HG03097 (cell line): ENCODE data around the gene PDK4.
"Not testable (repeated sequence)": the region's sequence is repeated elsewhere in the genome, so short reads cannot be mapped to it uniquely, and the experiment has no call there.

Source experiments
- ATAC-seq: cut with Tn5 transposase; IDR thresholded peaks from one replicate; pipeline ENCODE4 v1.9.1; 2021; ENCODE audit not compliant: unreplicated experiment, low FRiP score

Gene PDK4

DNA sequence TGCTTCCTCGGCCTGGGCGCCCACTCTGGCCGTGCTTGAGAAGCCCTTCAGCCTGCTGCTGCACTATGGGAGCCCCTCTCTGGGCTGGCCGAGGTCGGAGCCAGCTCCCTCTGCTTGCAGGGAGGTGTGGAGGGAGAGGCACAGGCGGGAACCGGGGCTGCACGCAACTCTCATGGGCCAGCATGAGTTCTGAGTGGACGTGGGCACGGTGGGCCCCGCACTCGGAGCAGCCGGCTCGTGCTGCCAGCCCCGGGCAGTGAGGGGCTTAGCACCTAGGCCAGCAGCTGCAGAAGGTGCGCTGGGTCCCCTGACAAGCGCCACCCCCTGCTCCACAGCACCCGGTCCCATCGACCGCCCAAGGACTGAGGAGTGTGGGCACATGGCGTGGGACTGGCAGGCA, 9.0 kb upstream of the PDK4 start:
- ATAC-seq: no peak

DNA sequence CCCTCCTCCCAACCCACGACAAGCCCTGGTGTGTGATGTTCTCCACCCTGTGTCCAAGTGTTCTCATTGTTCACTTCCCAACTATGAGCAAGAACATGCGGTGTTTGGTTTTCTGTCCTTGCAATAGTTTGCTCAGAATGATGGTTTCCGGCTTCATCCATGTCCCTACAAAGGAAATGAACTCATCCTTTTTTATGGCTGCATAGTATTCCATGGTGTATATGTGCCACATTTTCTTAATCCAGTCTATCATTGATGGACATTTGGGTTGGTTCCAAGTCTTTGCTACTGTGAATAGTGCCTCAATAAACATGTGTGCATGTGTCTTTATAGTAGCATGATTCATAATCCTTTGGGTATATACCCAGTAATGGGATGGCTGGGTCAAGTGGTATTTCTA, 8.5 kb upstream of the PDK4 start:
- not testable (repeated sequence) for ATAC-seq

DNA sequence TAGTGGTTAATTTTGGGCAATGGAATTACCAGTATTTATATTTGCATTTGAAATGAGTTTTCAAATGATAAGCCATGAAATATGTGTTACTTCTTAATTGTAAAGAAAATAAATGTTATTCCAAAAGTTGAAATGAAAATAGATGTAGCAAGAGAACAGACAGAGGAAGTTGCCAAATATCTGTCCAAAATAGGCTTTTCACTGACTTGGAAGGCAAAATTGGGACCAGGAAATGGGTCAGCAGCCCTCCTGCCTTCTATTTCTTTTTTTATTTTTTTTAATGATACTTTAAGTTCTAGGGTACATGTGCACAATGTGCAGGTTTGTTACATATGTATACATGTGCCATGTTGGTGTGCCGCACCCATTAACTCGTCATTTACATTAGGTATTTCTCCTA, 8.1 kb upstream of the PDK4 start:
- not testable (repeated sequence) for ATAC-seq

DNA sequence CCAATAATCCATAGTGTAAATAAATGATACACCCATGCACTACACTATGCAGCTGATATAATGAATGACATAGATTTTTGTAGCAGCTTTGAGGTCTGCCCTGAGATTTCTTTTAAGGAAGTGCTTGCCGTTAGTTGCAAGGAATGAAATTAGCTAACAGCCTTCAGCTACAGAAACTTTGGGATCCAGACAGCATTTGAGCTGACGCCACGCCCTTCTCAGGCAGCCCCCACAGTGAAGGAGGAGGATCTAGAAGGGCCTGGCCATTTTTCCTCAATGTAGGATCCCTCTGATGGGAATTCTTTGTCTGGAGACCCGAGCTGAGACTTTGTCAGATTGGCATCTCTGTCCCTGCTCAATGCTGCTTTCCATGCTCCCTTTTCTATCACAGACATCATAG, 6.1 kb upstream of the PDK4 start:
- ATAC-seq: no peak

DNA sequence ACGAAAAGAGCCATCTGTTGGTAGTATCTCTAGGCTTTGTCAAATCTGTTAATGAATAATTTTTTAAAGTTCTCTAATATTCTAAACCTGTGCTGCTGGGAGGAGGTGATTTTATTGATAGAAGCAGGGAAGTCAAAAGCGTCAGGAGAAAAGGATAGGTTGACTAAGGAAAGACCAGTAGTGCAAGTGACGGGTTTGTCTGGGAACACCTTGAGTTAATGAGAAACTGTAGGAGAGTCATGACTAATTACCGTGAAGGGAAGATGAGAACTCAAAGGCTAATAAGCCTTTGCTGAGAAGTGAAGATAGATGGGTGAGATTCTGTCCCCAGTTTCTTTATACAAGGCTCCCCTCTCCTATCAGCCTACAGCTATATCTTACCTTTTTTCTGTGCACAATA, 5.0 kb upstream of the PDK4 start:
- ATAC-seq: no peak

DNA sequence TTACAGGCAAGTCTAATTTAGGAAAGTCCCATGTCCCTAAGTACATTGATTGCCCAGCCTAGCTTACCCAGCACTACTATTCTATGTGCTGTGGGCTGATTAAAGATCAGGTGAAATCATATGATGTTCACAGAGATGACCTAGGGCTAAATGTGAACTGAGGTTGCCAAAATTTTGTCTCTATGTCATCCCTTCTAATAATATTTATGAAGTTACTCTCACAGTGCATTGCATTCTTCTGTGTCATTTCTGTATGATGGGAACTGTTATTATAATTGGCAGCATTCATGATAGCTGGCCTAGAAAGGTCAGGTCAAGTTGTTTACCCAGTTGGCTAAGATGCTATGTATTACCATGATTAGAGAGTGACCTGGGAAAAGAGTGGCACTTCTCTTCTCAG, 2.8 kb upstream of the PDK4 start:
- no peak for ATAC-seq

DNA sequence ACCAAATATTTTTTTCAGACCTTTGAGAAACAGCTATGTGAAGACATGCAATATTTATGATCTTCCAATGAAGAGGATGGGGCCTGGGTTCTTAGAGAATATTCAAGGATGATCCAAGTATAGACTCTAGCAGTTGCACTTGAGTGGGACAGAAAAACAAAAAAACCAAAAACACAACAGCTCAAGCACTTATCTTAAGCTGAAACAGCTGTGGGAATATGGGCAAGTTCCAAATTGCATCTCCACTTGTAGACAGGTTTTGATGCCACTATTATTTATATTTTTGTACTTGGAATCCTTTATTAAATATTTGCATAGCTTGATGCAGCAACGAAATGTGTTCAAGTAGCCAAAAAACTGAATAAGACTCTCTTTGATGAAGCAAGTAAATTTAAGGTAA, 2.2 kb upstream of the PDK4 start:
- no peak for ATAC-seq

DNA sequence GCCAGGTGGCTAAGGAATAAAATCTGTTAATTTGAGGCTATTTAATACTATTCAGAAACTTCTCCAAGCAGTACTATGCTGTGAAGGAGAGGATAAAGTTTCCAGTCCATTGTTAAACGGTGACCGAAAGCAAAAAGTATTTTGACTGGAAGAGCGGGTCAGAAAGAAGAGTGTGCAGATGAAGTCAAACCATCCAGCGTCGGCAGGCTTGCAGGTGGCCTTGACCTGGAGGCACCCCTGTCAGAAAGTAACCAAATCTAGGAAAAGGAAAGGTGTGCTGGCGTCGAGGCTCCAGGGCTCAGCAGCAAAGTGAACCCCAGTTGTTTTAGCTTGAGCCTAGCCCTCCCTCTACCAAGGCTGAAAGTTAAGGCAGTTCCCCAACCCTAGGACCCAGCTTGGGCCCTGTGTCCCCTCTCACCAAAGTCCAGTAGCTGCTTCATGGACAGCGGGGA, 544 bp downstream of the PDK4 start:
- no peak for ATAC-seq

DNA sequence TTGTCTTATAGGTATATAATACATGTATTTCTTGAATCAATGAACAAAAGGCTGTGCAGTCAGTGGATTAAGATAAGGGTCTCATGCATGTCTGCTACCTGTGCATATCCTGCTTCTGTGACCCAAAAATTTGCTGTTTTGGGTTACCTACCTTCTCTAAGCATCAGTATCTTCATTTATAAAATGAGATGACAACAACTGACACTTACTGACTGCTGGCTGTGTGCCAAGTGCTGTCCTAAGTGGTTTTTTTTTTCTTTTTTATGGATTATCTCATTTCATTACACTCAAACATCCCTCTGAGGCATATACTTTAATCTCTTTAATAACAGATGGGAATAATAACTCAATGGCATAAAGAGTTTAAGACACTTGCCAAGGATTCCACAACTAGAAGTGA, 2.1 kb downstream of the PDK4 start:
- no peak for ATAC-seq

DNA sequence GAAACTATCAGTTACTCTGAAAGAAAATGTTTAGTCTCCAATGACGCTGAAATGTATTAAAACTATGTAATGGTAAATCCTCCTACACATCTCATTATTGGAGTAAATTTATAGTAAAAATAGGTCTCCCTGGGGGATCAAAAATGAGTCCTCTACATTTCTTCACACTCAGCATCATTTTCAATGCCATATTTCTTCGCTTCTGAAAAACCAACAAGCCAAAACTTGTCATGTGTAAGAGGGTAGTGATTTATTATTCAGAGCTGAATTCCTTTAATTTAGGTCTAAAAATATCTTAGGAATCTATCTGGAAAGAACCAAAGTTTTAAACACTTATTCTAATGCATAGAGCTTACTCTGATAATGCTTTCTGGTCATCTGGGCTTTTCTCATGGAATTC, 3.0 kb downstream of the PDK4 start:
- ATAC-seq: no peak

DNA sequence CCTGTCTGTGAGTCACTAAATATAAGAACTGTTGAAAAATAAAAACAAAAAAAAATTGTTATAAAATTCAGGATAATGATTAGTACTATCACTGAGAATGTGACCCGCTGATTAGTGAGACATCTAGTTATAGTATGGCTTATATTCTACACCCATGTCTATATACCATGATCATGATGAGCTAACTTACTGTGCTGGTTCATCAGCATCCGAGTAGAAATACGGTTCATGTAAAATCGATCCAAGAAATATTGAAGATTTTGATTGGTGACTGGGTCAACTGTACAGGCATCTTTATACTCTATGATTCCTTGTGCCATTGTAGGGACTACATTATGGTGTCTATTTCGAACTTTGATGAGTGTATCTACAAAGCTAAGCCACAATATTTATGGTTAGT, 3.7 kb downstream of the PDK4 start:
- ATAC-seq: no peak

DNA sequence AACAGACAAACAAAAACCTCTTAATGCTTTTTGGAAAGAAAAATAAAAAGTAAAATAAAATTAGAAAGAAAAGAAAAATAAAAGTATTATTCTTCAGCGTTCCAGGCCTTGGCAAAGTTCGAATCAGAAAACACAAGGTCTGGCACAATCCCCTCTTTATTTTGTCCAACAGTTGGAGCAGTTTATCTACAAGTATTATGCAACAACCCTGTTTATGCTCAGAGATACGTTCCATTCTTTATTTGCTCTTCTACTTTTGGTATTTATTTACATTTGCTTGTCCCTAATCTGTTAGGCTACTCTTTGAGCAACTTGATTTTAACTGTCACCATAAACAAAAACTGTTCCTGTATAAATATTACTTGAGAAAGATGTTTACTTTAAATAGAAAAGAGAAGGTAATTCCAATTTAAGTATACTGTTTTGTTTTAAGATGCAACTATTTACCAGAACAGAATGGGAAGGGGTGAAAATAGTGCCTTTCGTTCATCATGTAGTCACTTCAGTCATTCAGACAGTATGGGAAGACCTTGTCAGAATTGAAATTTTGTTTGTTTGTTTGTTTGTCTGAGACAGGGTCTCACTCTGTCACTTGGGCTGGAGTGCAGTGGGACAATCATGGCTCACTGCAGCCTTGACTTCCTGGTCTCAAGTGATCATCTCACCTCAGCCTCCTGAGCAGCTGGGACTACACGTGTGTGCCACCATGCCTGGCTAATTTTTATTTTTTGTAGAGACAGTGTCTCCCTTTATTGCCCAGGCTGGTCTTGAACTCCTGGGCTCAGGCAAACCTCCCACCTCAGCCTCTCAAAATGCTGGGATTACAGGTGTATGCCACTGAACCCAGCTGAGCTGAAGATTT, 5.7 kb downstream of the PDK4 start:
- no peak for ATAC-seq

DNA sequence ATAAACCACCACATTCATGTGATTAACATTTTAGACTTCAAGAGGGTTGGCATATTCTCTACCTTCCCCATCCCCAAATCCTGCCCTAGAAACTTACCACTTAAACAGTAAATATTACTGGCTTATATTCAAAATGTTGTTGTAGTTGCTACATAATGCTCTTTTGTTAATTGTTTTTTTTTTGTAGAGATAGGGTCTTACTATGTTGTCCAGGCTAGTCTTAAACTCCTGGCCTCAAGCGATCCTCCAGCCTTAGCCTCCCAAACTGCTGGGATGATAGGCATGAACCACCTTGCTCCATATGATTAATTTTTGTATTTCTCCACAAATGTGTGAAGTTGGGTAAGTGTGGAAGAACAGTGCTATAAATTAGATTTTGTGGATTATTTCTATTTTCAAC, 6.5 kb downstream of the PDK4 start:
- no peak for ATAC-seq

DNA sequence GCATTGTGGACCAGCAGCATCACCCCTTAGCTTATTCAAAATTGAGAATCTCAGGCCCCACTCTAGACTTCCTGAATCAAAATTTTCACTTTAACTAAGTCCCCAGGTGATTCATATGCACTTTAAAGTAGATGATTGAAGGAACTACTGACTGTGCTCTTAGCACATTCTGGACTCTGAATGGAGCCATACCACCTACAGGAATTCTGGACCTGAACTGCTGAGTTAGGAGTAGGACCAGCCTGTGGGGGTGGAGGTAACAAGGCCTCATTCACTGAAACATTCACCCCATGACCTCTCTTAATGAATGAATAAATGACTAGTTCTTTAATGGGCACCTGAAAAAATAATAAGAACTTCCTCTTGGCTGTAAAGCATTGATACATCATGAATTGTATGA, 7.3 kb downstream of the PDK4 start:
- no peak for ATAC-seq

DNA sequence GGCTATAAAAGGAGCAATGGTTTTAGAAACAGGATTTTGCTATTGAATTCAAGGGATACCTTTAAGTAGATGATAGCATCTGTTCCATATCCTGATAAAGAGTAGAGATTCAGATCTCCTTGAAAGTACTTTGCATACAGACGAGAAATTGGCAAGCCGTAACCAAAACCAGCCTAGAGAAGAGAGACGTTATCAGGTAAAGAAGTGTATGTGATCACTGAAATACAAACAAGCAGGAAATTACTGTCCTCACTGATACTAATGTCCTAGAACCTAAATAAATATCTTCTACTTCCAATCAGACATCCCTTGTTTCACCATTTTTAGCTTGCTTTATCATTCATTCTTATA, 9.4 kb downstream of the PDK4 start:
- no peak for ATAC-seq

DNA sequence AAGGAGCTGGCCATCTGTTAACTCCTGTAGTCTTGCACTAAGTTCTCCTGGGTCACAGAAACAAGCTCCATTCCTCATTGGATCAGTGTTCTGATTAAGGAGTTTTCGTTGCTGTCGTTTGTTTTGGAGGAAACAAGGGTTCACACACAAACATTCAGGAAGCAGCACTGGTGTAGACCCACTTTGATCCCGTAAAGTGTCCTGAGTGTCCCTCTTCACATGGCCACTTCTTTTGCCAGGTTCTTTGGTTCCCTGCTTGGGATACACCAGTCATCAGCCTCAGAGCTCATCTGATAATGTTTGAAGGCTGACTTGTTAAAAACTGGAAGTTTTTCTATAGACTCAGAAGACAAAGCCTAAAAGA, 10.9 kb downstream of the PDK4 start:
- no peak for ATAC-seq

DNA sequence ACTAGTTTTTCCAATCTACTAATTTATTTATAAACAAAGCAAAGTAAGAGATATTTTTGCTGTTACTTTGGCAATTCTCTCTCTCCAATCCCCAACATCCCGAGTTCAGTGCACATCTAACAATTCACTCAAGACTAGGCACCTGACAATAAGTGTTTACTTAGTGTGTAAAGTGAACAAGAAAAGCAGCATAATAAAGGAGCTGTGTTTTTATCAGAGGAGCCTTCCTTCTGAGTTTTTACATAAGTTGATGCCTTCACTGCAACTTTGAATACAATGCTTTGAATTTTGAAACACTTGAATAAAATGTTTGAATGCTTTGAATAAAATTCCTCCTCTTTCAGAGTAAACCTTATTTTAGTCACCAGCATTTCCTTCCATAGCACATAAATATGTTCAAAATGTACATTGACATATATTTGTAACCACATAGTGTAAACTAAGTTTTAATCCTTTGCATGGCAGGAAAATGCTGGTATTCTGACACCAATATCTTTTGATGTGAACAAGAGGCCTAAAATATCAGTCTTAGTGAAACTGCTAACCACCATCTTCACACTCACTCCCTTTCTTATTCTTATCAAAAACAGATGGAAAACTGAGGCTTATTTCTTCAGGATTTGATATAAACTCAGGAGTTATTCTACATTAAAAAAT, 11.4 kb downstream of the PDK4 start:
- ATAC-seq: no peak

DNA sequence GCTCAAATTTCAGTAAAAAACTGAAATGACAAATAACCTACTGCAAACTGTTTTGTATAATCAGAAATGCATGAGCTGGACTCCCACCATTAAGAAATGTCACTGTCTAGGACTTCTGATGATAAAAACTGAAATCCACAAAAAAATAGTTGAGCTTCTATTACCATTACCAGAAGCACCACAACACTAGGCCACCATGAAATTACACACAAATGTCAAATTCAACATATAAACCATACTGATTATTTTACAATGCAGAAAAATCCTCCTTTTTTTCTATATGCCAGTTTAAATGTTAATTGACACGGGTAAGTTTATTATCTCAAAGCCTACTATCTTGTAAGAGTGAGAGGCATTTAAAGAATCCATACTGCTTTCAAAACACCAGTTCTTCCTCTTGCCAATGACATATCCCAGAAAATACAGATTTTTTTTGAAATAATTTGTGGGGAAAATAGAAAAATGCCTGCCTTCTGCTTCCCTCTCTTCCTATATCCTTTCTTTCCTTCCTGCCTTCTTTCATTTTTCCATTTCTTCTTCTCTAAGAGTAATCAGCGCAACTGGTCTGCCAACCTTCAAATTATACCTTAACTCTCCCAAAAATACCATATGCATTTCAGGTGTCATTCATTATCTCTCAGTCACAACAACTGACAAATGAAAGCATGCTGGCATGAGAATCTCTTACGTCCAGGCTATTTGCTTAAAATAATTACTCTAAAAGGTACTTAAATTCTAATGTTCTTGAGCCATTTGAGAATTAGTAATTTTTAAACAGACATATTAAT, 12.3 kb downstream of the PDK4 start:
- ATAC-seq: no peak

DNA sequence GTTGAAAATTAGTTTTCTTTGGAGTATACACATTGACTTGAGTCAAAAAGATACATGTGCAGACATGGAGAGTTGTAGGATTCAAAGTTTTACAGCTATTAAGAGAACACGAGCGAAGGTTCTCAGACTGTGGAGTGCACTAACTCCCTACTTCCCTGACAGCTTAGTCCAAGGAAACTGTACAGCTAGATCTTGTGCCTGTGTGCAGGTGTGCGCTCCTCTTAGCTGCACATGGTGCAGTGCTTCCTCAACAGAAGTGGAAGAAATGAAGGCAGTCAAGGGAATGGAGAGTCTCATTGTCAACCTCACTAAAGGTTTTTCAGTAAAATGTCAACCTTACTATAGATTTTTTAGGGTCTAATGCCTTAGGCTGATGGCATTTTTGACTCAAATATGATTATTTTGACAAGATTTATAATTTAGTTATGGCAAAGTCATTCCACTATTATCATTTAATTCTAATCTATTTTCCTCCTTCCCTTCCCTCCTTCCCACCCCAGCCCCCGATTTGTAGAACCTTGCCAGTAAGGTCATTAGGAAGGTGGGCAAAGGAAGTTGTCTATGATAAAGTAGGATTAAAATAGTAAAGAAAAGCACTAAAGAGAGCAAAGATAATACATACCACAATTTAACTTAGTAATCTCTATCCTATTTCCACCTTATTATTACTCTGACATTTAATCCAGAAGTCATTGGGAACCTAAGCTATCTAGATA, 13.6 kb downstream of the PDK4 start:
- no peak for ATAC-seq

DNA sequence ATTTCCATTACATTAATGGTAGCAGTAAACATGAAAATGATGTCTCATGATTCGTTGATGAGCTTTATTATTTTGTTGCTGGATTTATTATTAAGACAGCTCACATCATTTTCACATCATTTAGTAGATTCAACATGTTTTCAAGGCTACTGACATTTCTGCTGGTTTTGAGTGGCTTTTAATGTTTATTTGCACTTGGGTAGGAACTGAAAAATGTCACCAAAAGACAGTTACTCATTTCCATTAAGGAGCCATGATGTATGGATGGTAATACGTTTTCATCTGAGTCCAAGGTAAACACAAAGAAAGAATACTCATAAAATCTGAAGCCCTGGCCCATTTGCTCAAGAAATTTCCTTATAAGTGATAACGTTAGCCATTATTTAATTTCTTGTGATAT, 14.8 kb downstream of the PDK4 start:
- no peak for ATAC-seq

DNA sequence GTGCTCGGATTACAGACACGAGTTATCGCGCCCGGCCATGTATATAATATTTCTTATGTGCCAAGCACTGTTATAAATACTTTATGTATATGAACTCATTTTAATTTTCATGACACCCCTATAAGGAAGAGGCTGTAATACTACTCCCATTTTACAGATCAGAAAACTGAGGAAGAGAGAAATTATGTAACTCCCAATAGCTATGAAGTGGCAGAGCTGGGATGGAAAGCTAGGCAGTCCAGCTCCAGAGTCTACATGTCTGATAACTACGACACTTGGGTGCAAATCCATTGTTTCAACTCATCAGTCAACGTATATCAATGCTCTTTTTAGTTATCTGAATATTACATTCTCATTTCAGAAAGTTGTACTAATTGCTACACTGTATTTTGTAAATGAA, 17.0 kb downstream of the PDK4 start:
- ATAC-seq: no peak
